ENCODE measurements around the gene CDC42EP2.
A peak's percentile ranks its signal among the peaks of the same experiment; 100 is the strongest.

- TF ChIP-seq CTCF (IDR thresholded peaks at IDR 0.05) (peak; percentile 98), MYC (IDR thresholded peaks at IDR 0.05; ENCODE audit: borderline replicate concordance, low read length) (peak; percentile 89), KDM1A (IDR thresholded peaks at IDR 0.05; ENCODE audit: low read depth) (no peak), MAZ (IDR thresholded peaks at IDR 0.05; ENCODE audit: borderline replicate concordance, low read depth, low read length) (no peak), HMGXB4 (CRISPR knock-in tag; IDR thresholded peaks at IDR 0.05; ENCODE audit: borderline replicate concordance) (no peak), JUN (IDR thresholded peaks at IDR 0.05) (peak in 1 of 2 experiments; percentile 48; a peak in 2 of 5 replicates), ESRRA (IDR thresholded peaks at IDR 0.05; ENCODE audit: borderline replicate concordance, low read length) (no peak), REST (IDR thresholded peaks at IDR 0.05) (no peak), PHF8 (IDR thresholded peaks at IDR 0.05; ENCODE audit: borderline replicate concordance, low read depth) (0 out of 2 replicates have a peak, but pooled peaks have one; percentile 7)
- TF ChIP-seq, protein P1, sequence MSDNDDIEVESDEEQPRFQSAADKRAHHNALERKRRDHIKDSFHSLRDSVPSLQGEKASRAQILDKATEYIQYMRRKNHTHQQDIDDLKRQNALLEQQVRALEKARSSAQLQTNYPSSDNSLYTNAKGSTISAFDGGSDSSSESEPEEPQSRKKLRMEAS (IDR thresholded peaks at IDR 0.05), result peak; percentile 89
- TF ChIP-seq, protein P2, sequence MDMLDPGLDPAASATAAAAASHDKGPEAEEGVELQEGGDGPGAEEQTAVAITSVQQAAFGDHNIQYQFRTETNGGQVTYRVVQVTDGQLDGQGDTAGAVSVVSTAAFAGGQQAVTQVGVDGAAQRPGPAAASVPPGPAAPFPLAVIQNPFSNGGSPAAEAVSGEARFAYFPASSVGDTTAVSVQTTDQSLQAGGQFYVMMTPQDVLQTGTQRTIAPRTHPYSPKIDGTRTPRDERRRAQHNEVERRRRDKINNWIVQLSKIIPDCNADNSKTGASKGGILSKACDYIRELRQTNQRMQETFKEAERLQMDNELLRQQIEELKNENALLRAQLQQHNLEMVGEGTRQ (IDR thresholded peaks at IDR 0.05), result no peak
These were observed 669 bp downstream of the CDC42EP2 start for GRCh38 chr11:65315204-65315865.

Measured in A549 (cell line).